ENCODE measurements around the gene TMED8.

- no peak for TF ChIP-seq POLR2A (IDR thresholded peaks at IDR 0.05; ENCODE audit: low read length)
- TF ChIP-seq GATA1 (IDR thresholded peaks at IDR 0.05; ENCODE audit: low read depth, low read length): no peak
Measured at GRCh38 chr14:77286576-77286975, 90.3 kb downstream of the TMED8 start.

All from erythroblast (primary cell).